Endothelial cell of hepatic sinusoid (primary cell): ENCODE data around the gene ADRA1B.

Experiments
- in situ Hi-C: cut with HindIII; loops from 2 replicates; pipeline ENCODE4 v1.10.0; 2017; ENCODE audit warnings: low sequenced_read_pairs

ADRA1B gene

DNA sequence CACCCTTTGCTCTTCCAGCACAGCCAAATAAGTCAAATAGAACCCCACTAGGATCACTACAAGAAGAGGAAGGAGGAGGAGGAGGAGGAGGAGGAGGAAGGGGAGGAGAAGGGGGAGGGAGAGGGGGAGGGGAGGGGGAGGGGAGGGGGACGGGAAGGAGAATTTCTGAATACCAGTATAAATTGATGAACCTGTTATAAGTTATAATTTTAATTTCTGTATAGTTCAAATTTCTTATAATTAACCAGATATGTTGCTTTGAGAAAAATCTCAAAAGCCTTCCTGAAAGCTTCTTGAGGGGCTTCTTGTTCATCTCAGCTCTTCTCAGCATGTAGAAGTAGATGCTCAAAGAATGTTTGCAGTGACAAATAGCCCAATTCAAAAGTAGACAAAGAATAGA, 15.0 kb upstream of the ADRA1B start:
- in situ Hi-C loops: no loop called here

DNA sequence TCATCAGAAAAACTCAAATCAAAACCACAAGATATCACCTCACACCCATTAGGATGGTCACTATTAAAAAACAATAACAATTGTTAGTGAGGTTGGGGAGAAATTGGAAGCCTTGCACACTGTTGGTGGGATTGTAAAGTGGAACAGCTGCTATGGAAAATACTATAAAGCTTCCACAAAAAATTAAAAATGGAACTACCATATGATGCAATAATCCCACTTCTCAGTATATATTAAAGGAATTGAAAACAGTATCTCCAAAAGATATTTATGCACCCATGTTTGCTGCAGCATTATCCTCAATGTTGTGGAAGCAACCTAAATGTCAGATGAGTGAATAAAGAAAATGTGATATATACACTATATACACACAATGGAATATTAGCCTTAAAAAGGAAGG, 14.5 kb upstream of the ADRA1B start:
- in situ Hi-C loops: no loop called here

DNA sequence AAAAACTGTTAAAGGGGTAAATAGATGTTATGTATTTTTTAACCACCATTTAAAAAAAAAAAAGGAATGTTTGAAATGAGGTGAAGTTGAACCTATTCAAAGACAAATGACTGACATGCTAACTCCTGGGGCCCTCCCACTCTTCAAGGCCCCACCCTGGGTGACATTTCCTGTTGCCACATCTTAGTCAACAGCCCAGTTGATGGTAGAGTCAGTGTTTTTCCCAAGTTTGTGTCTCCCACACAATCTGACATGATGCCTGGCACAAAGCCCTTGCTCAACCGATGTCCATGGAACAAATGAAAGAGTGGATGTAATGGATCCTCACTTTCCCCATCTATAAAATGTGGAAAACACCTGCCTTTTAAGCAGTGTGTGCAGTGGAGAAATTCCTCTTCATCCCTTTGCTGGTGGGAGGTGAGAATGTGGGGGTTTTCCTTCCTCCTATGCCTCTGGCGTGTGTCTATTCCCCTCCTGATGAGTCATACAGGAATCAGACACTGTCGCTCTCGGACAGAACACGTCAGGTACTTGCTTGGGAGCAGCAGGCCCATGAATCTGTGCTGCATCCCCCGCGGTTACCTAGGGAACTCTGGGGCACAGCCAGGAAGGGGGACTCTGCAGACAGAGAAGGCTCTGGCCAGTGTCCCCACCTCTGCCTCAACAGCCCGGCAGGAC, 13.7 kb upstream of the ADRA1B start:
- in situ Hi-C loops: no loop called here

DNA sequence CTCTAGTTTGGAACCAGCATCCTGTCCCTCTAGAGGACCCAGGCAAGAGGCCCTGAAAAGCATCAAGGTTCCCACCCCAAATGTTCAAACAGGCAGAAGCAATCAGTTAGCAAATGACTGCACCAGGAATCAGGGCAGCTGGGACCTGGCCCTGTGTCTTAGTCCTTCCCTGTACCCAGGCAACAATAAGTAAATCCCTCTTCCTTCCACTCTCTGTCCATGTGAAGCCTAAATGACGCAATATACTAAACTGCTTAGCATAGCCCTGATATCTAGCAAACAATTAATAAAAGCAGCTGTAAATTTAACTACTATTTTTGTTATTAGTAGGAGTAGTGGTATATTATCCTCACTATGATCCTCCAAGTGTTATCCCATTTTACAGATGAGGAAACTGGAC, 13.2 kb upstream of the ADRA1B start:
- in situ Hi-C loops: no loop called here

DNA sequence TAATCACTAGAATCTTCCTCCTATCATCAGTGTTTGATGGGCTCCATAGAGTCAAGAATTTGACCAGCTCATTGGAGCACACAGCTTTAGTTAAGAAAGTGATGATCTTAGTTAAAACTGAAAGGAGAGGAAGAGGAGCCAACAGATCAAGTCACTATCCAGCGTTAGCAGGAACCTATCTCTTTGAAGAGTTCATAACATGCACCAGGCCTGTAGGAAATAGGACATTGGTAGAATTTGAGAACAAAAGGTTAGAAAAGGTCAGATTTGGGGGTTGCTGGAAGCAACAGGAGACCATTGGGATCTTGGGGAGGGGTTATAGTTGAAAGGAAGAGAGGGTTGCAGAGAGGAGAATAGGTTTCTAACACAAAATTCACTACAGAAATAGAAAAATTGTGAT, 11.4 kb upstream of the ADRA1B start:
- in situ Hi-C loops: no loop called here

DNA sequence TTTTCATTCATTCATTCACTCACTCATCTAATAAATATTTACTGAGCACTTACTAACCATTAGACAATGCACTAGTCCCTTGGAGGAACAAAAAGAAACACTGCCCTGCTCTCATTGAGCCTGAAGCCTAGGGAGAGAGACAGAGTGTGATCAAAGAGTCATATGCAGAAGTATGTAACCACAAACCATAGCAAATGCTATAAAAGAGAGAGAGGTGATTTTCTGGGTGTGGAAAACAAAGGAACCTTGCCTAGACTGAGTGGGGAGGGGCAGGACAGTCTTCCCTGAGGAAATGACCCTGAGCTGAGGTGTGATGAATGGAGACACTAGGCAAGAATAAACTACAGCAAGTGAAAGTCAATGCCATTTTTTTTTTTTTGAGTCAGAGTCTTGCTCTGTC, 10.8 kb upstream of the ADRA1B start:
- in situ Hi-C loops: no loop called here

DNA sequence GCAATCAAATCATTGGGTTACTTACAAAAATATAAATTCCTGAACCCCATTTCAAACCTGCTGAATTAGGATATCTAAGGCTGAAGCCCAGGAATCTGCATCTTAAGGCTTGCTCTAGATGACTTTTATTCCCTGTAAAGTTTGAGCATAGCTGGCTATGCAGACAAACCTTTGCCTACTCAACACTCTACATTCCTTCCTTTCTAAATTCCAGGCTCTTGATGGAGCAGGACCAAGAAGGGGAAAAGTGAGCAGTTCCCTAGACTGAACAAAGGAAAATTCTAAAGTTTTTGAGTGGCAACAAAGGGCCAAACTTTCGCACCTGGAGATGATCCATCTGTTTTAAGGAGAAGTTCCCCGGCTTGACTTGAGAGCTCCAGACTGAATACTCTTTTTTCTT, 9.8 kb upstream of the ADRA1B start:
- in situ Hi-C loops: no loop called here

DNA sequence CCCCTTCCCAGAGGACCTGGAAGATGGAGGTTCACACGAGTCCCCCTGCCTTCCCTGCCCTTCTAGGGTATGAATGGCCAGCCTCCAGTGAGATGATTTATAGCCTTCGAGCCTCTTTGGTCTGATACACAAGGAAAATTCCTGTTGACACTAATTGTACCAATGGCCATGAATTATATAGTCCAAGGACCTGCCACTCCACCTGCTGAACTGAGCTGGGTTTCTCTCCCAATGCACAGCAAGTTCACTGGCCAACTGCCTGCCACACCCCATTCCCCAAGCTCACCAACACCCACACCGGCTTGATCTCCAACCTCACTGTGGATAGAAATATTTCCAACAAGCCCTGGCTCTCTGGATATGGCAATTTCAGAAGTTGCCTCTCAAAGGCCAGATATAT, 9.3 kb upstream of the ADRA1B start:
- in situ Hi-C loops: no loop called here

DNA sequence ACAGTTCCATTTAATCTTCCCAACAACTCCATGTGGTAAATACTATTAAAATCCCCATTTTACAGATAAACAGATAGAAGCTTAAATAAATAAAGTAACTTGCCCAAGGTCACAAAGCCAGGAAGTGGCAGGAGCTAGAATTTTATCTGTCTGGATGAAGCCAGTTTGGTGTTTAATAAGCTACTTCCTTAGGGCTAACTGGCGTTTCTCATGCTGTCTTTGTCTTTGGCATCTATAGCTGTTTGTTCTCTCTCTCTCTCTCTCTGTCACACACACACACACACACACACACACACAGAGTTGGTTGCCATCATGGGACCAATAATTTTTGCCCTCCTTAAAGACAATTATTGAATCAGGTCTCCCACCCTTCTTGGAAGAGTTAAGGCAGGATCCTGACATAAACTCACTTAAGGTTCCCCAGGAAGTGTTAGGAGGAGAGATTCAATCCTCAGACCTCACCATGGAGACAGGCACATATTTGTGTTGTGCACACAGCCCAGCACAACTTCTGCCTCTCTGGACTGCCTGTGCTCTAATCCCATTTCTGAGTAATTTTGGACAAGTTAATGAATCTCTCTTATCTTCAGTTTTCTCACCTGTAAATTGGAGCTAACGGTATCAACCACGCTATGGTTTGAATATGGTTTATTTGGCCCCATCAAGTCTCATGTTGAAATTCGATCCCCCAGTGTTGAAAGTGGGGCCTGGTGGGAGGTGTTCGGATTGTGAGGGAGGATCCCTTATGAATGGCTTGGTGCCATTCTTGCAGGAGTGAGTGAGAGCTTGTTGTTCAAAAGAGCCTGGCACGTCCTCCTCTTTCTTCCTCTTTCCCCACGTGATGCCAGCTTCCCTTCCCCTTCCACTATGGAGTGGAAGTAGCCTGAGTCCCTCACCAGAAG, 8.3 kb upstream of the ADRA1B start:
- in situ Hi-C loops: no loop called here

DNA sequence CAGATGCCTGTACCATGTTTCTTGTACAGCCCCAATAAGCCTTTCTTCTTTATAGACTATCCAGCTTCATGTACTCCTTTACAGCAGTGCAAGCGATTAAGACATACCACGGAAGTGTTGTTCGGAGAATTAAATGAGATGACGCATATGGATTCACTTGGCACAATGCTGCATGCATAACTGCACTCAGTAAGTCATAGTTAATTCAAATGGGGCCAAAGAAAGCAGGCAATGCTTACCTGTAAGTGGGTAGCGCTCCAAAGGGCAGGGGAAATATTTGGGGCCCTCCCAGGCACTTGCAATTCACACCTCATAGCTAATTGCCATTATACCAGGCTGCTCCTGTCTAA, 7.7 kb upstream of the ADRA1B start:
- in situ Hi-C loops: no loop called here

DNA sequence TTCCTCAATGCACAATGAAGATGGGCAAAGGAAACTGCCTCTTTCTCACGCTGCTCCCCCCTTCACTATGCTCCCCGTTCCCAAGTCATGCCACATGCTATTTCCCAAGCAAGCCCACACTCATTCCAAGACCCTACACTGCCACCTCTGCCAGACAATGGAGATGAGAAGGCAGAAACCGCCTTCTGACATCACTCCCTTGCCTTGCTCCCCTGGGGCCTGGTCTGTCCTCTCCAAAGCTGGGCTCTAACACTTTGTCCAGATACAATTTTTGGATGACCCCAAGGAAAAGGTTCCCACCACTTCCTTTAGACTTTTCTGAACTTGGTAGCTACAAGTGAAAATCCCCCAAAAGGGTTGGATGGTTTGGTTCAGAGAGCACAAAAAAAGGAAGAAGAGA, 7.2 kb upstream of the ADRA1B start:
- in situ Hi-C loops: no loop called here

DNA sequence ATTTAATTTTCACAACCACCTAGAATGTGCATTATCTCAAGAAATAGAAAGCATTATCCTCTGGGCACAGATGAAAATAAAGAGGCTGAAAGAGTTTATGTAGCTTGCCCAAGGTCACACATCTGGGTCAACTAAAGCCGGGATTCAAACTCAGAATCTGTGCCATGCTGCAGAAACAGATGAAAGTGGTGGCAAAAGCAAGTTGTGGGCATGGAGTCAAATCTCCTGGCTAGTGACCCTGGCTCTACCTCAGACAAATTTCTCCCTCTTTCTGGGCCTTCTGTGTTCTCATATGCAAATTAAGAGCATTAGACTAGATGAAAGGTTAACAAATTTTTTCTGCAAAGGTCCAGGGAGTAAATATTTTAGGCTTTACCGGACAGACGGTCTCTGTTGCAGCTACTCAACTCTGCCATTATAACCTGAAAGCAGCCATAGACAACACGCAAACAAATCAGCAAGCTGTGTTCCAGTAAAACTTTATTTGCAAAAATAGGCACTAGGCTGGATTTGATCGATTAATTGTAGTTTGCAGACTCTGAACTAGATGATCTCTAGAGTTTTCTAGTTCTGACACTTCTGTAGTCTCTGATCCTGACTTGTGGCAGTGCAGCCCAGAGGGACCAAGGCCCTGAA, 6.0 kb upstream of the ADRA1B start:
- in situ Hi-C loops: loop anchor here (10.0 kb wide), 1 partner anchor 736 kb away; no protein-coding TSS in a partner anchor

DNA sequence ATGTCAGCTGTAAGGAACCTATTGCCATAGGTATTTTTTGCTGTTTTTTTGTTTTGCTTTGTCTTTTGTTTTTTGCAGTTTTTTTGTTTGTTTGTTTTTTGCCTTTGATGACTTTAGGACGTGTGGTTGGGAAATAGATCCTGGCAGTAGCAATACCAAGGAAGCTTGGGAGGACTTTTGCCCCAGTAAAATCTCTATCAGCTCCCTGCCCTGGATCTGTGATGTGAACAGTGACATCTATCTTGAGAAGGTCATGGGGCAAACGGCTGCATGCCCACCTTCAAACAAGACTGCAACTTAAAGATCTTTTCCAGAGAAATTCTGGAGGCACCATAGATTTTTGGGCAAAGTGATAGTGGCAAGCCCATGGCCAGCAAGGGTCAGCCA, 5.4 kb upstream of the ADRA1B start:
- in situ Hi-C loops: loop anchor here (10.0 kb wide), 1 partner anchor 736 kb away; no protein-coding TSS in a partner anchor

DNA sequence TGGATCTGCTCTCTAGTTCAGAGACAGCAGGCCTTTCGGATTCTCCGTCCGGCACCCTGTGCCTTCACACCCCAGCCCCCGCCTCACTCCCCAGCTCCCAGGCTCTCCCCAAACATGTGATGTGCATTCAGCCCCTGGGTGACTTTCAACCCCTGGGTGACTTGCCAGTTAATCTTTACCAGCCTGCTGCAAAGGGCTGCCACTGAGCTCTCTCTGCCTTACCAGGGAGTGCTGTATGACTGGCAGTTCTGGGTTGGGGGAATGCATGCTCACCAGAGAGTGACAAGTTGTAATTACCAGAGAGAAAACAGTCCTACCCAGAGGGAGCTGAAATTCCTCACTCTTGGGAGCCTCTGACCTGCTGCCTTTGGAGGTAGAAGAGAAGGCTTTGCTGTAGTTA, 4.9 kb upstream of the ADRA1B start:
- in situ Hi-C loops: loop anchor here (10.0 kb wide), 1 partner anchor 737 kb away; no protein-coding TSS in a partner anchor

DNA sequence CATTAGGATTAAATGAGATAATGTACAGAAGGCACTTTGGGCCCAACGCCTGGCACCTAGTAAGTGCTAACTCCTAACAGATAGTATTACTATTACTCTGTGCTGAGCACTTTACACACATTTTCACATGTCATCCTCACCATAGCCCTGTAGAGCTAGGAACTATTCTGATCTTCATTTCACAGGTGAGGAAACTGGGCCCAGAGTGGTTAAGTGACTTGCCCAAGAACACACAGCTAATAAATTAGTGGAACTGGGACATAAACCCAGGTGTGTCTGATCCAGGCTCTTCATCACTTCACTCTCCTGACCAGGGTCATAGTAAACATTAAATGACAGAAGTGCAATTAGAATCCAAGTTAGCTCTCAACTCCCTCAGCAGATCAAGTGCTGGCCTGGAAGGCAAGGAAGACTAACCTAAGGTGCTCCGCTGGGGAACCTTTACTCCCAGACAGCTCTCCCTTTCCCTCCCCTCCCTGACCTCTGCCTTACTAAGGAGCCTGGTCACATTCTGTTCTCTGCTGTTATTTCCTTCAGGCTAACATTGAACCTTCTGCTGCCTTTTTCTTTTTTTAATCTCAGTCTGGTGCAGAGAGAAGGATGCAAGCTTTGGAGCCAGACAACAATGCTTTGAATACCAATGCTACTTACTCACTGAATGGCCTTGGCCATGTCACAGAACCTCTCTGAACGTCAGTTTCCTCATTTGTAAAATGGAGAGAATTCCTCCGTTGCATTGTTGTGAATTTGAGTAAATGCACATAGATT, 4.1 kb upstream of the ADRA1B start:
- in situ Hi-C loops: loop anchor here (10.0 kb wide), 1 partner anchor 737 kb away; no protein-coding TSS in a partner anchor

DNA sequence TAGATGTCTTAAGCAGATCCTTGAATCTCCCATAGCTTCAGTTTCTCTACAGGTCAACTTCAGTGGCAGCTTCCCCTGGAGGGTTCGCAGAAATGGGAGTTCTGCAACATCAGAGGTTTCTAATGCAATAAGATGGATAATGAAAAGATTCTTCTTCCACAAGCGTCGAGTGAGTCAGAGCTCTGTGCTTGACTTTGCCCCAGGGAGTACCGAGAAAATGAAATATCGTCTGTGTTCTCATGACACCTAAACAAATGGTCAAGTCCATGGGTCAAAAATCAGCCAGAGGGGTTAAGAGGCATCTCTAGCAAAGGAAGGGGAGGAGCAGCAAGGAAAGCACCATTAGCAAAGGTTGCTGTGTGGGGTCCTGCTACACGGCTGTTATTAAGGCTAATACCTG, 3.2 kb upstream of the ADRA1B start:
- in situ Hi-C loops: loop anchor here (10.0 kb wide), 1 partner anchor 738 kb away; no protein-coding TSS in a partner anchor

DNA sequence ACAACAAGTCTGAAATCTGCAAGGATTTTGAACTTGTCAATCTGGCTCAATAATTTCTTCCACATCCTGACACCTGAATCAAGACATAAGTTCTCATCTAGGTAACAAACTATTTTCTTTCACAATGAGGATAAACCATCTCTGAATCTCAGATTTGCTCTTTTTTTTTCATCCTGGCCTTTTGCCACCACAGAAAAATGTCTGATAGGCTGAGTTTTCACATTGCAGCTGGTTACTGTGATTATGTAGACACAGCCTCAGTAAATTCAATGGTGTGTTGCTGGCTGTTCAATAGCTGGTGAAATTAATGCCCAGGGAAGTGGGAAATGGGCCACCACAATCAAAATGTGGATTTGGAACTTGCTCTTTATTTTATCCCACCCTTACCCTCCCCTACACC, 2.8 kb upstream of the ADRA1B start:
- in situ Hi-C loops: loop anchor here (10.0 kb wide), 1 partner anchor 739 kb away; no protein-coding TSS in a partner anchor

DNA sequence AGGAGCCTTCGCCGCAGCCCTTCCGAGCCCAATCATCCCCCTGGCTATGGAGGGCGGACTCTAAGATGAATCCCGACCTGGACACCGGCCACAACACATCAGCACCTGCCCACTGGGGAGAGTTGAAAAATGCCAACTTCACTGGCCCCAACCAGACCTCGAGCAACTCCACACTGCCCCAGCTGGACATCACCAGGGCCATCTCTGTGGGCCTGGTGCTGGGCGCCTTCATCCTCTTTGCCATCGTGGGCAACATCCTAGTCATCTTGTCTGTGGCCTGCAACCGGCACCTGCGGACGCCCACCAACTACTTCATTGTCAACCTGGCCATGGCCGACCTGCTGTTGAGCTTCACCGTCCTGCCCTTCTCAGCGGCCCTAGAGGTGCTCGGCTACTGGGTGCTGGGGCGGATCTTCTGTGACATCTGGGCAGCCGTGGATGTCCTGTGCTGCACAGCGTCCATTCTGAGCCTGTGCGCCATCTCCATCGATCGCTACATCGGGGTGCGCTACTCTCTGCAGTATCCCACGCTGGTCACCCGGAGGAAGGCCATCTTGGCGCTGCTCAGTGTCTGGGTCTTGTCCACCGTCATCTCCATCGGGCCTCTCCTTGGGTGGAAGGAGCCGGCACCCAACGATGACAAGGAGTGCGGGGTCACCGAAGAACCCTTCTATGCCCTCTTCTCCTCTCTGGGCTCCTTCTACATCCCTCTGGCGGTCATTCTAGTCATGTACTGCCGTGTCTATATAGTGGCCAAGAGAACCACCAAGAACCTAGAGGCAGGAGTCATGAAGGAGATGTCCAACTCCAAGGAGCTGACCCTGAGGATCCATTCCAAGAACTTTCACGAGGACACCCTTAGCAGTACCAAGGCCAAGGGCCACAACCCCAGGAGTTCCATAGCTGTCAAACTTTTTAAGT, 819 bp downstream of the ADRA1B start:
- in situ Hi-C loops: loop anchor here (10.0 kb wide), 1 partner anchor 742 kb away; no protein-coding TSS in a partner anchor

DNA sequence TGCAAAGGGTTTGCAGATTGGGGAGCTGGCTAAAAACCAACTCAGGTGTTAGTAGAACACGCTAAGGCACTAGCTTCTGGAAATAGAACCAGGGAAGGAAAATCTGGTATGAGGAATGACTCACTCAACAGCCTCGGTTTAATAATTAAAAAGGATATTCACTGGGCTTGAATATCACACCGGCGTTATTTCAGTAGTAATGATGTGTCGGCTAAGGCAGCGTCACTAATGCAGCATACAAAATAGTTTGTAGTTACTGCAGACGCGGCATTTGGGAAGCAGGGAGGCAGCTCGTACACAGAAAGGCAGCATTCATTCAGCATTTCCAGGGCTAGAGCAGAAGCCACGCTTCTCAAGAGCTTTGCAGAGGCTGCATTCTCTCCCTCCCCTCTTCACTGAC, 1.7 kb downstream of the ADRA1B start:
- in situ Hi-C loops: loop anchor here (10.0 kb wide), 1 partner anchor 743 kb away; no protein-coding TSS in a partner anchor

DNA sequence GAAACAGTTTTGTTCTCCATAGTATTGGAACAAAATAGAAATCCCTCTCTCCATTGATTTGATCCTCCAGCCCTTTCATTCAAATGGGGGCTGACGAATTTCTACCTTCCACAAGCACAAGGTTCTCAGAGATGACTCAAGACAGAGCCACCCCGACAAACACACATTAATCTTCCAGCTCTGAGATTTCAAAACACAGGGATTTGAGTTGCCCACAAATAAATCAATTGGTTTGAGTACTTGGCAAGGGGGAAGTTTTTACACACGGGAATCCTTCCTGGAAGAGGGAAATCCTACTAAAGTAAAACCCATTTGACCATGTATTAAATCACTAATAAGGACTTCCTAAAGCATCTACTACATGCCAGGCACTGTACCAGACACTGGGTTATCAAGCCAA, 5.4 kb downstream of the ADRA1B start:
- in situ Hi-C loops: no loop called here
